Cardiac muscle cell (in vitro differentiated cells and primary cell): ENCODE measurements around the gene CPNE5. TPM values are rescaled to one million over a fixed set of nuclear protein-coding genes. Genes with fewer than 3 reads are reported as not detected.

Experiments used
- DNase-seq, 2 donors: peaks; one replicate each; pipeline versions ENCODE4 v3.0.0 to v3.0.0-alpha.2; 2010 to 2017; ENCODE audit warnings: low read depth in 1 of 2, low spot score in 1 of 2
- H3K27ac ChIP-seq: fragments of 200-600 bp; sonication (generic); 2 replicates; pipeline ENCODE4 v1.5.1; 2016
- H3K27me3 ChIP-seq: fragments of 200-600 bp; sonication (generic); 2 replicates; pipeline ENCODE4 v1.6.0; 2016; ENCODE audit warnings: control low read depth
- H3K36me3 ChIP-seq: fragments of 200-600 bp; sonication (generic); 2 replicates; pipeline ENCODE4 v1.5.1; 2016; ENCODE audit warnings: control low read depth
- H3K4me1 ChIP-seq: fragments of 200-600 bp; sonication (generic); 2 replicates; pipeline ENCODE4 v1.8.1; 2017; ENCODE audit warnings: low read depth, mild to moderate bottlenecking, mixed run types
- H3K4me3 ChIP-seq: fragments of 200-600 bp; sonication (generic); 2 replicates; pipeline ENCODE4 v1.5.1; 2016; ENCODE audit warnings: mild to moderate bottlenecking
- H3K9me3 ChIP-seq: fragments of 200-600 bp; sonication (generic); 2 replicates; pipeline ENCODE4 v1.5.1; 2017; ENCODE audit warnings: low read depth, mild to moderate bottlenecking, control low read depth
- polyA plus RNA-seq: library from polyadenylated mRNA; unstranded; fragments of >200 nt; fragmentation: Nextera tagmentation; extraction: Ambion mirVana; gene quantifications from 2 replicates; pipeline ENCODE4 v1.2.1, GENCODE V29; 2016
- total RNA-seq: library from RNA; depleted of rRNA; stranded (reverse); fragments of >200 nt; gene quantifications from 2 replicates; pipeline ENCODE4 v1.2.3, GENCODE V29; 2016
- TF ChIP-seq, protein P1 (sequence below): IDR thresholded peaks from 2 replicates; pipeline ENCODE4 v1.5.1; 2012; ENCODE audit warnings: low read depth, mild to moderate bottlenecking, low read length

CPNE5 gene
- total and polyA plus RNA-seq, 2 experiments from 2014 or later, result 51.6 to 52.1 TPM

DNA sequence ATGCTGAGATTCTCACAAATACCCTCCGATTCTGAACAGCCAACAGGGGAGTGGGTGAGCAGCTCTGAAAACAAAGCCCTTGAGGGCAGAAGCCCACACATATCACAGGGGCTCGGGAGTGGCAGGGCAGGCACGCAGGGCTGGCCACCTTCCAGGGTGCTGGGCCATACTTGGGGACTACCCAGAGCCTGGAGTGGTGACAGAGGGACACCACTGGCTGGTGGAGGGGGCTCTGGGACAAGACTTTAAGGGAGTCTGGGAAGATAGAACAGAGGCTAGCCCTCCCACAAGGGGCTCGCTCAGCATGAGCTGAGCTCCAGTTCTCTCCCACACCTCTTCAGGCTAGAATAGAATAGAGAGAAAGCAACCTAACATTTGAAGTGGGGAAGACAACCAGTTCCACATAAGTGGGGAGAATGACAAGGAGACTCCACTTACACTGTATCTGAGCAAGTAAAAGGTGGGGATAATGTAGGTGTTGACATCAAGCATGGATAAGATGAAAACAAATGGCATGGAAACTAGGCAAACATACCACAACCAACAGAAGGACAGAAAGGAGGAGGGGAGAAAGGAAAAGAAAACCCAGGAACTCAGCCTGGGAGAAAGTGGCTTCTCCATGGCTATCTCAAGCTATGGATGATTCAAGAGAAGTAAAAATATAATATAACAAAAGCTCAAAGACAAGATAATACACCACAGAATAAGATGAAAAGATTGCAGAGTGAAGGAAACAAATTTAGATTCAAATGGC, 28.4 kb upstream of the CPNE5 start:
- TF ChIP-seq, protein P1, sequence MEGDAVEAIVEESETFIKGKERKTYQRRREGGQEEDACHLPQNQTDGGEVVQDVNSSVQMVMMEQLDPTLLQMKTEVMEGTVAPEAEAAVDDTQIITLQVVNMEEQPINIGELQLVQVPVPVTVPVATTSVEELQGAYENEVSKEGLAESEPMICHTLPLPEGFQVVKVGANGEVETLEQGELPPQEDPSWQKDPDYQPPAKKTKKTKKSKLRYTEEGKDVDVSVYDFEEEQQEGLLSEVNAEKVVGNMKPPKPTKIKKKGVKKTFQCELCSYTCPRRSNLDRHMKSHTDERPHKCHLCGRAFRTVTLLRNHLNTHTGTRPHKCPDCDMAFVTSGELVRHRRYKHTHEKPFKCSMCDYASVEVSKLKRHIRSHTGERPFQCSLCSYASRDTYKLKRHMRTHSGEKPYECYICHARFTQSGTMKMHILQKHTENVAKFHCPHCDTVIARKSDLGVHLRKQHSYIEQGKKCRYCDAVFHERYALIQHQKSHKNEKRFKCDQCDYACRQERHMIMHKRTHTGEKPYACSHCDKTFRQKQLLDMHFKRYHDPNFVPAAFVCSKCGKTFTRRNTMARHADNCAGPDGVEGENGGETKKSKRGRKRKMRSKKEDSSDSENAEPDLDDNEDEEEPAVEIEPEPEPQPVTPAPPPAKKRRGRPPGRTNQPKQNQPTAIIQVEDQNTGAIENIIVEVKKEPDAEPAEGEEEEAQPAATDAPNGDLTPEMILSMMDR, result no peak
- Histone ChIP-seq H3K4me1 (peaks cover 66% of the 10 kb centered on the region), H3K27me3 (no peaks in the 10 kb centered on the region), H3K9me3 (no peaks in the 10 kb centered on the region), H3K27ac (peak overlapping the region; percentile 90), H3K36me3 (no peaks in the 10 kb centered on the region), H3K4me3 (no peak overlapping the region)
- DNase-seq, result peak in 1 of 2 donors; percentile 62

DNA sequence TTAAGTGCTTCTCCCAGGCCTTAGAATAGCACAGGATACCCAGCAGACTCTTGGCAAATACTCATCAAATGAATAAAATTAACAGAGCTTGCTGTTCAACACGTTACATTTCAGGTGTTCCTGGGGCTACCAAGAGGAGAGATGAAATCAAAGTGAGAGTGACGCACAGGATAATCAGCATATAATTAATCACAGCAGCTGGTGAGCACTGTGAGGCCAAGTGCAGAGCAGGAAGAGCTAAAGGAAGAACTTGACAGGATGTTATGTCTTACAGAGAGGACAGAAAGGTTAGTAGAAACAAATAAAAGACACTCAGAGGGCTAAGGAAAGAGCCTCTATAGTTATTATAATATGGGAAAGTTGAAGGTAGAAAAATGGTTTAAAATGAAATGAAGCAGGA, 26.6 kb upstream of the CPNE5 start:
- no peak for DNase-seq
- TF ChIP-seq, protein P1, result no peak
- no peak overlapping the region for H3K27ac ChIP-seq
- no peaks in the 10 kb centered on the region for H3K9me3 ChIP-seq
- H3K4me3 ChIP-seq, result no peak overlapping the region
- H3K4me1 ChIP-seq, result peaks cover 60% of the 10 kb centered on the region
- peaks cover 3% of the 10 kb centered on the region for H3K36me3 ChIP-seq
- no peaks in the 10 kb centered on the region for H3K27me3 ChIP-seq

DNA sequence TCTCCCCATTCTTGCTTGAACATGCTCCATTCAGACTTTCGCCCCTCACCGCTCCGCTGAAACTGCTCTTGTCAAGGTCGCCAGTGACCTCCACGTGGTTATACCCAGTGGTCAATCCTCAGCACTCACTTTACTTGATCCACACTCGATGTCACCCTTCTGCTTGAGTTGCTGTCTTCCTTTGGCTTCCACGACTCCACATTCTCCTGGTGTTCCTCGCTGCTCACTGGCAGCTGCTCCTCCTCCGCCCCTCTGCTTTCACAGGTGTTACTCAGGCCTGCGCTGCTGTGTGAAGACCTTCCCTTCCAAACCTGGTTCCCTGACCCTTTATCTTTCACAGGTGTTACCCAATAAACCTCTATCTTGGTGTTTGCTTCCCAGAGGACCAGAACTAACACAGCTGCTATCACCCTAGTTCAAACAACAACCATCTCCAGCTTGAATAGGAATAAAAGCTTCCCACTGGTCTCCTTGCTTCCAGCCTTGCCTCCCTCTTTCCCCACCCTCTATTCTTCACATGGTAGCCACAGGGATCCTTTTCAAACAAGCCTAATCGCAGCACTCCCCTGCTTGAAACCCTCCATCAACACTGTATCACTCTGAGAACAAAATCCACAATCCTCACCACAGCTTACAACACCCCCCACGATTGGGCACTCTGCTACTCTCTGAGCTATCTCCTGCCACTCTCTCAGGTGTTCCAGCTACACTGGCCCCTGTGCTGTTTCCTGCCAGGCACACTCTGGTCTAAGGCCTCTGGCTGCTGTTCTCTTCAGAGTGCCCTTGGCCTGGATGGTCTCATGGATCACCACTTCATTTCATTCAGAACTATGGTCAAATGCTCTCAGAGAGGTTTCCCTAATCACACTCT, 24.7 kb upstream of the CPNE5 start:
- Histone ChIP-seq H3K9me3 (no peaks in the 10 kb centered on the region), H3K4me3 (no peak overlapping the region), H3K27ac (peak overlapping the region; percentile 42), H3K4me1 (peaks cover 57% of the 10 kb centered on the region), H3K36me3 (peaks cover 3% of the 10 kb centered on the region), H3K27me3 (no peaks in the 10 kb centered on the region)
- TF ChIP-seq, protein P1, result no peak
- no peak for DNase-seq

DNA sequence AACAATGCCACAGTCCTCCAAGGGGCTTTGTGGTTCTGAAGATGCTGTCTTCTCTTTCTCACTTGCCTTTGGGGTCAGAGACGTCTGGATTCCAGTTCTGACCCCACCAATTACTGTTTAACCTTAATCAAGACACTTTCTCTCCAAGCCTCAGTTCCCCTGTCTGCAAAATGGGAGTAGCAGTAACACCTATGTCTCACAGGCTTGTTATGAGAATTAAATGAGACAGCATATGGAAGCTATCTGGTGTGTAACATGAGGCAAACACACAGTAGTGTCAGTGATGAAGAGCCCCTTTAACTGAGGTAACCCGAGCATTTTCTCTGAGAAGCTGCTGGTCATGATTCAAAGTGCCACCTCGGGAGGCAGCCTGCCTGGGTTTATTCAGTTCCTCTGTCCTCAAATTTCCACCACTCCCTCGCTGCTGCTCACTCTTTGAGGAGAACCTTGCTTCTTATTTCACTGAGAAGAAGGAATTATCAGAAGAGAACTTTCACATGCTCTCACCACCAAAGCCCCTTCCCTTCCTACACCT, 23.7 kb upstream of the CPNE5 start:
- Histone ChIP-seq H3K36me3 (peaks cover 5% of the 10 kb centered on the region), H3K4me3 (no peak overlapping the region), H3K9me3 (no peaks in the 10 kb centered on the region), H3K27ac (peak overlapping the region; percentile 42), H3K27me3 (no peaks in the 10 kb centered on the region), H3K4me1 (peaks cover 47% of the 10 kb centered on the region)
- no peak for DNase-seq
- TF ChIP-seq, protein P1, result no peak

DNA sequence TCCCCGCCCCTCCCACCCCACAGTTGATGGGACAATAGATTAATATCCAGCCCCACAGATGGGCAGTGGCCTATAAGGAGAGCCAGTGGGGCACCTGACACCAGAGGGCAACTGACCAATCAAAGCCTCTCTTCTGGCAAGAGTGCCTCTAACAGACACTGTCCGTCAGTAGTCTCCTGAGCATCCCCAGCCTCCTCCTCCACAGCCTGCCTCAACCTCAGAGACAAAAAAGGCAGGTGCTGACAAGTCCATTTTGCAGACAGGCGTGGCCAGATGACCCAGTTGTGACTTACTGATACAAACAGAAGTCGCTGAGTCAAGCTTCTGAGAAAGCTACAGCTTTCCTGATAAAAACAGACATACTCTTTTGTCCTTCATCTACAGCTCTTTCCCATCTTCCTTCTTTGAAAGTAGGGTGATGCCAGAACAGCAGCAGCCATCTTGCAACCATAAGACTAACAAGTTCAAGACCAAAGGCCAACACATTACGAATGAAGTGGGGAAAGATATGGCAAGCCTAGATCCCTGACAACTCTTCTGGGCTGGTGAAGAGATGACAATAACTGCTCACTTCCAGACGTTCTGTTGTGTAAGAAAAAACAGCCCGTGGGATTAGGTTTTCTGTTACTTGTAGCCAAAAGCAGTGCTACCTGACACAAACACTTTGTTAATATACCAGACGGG, 23.1 kb upstream of the CPNE5 start:
- no peak for DNase-seq

More for the DNA sequence above, 23.1 kb upstream of the CPNE5 start:
- peak overlapping the region; percentile 42 for H3K27ac ChIP-seq
- H3K27me3 ChIP-seq, result no peaks in the 10 kb centered on the region
- TF ChIP-seq, protein P1, result no peak
- peaks cover 43% of the 10 kb centered on the region for H3K4me1 ChIP-seq
- peaks cover 7% of the 10 kb centered on the region for H3K36me3 ChIP-seq
- H3K9me3 ChIP-seq, result no peaks in the 10 kb centered on the region
- H3K4me3 ChIP-seq, result no peak overlapping the region
